ENCODE data around the gene THBS1. TPM values are rescaled to one million over a fixed set of nuclear protein-coding genes. Genes with fewer than 3 reads are reported as not detected.

THBS1 gene
- total RNA-seq, 1 donor from 2014 or later, result 5,210 TPM

DNA sequence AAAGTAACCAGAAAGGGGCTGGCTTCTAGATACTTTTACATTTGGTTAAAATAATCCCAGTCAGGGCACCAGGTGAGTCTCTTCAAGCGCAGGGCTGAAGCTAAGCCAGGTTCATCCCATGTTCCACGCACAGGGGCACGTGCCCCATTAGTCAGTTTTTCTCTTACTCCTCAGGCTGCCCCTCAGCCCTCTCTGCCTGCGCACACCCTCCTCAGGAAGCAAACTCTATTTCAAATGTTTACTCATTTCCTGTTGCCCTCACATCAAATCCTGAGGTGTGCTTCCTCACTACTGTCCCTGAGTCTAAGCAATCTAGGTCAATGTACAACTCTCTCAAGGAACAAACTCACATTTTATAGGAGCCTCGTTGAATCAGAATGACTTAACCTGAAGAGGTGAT lies 48.5 kb downstream of the THBS1 start:
- DNase-seq (ENCODE audit: low read depth, low spot score), result peak; percentile 66

GRCh38 chr15:39629906-39630305 lies 49.0 kb downstream of the THBS1 start:
- DNase-seq (ENCODE audit: low read depth, low spot score), result no peak

DNA sequence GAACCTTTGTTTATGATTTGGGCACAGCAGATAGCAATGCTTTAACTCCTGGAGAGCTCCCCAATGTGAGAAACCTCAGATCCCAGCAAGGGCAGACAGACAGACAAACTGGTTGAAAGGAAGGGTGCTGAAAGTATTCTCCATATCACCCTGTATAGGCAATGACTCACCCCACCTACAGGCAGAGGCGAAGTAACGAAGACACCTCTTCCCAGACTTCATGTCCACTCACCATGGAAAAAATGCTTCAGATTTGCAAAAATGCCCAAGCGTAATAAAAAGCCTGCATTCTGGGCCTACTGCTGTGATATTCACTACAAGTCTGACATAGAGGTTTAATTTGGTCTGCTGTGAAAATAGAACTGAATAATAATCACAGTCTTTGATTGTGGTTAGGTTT lies 50.5 kb downstream of the THBS1 start:
- DNase-seq (ENCODE audit: low read depth, low spot score), result no peak

DNA sequence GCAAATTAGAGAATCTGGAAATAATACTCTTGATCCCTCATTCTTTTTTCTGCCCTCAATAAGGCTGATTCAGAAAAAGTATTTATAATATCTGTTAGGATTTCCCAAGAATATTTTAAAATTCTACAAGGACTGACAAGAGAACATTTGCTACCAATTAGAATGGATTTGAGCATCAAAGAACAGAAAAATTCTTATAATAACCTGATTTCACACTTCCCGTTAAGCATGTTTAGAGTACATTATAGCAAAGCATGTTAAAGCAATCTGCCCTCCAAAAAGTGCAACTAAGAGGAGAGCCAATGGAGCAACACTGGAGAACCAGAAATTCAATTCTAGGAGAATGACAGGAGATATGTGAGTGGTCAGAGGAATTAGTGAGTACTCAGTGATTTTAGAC lies 57.2 kb downstream of the THBS1 start:
- no peak for DNase-seq (ENCODE audit: low read depth, low spot score)

DNA sequence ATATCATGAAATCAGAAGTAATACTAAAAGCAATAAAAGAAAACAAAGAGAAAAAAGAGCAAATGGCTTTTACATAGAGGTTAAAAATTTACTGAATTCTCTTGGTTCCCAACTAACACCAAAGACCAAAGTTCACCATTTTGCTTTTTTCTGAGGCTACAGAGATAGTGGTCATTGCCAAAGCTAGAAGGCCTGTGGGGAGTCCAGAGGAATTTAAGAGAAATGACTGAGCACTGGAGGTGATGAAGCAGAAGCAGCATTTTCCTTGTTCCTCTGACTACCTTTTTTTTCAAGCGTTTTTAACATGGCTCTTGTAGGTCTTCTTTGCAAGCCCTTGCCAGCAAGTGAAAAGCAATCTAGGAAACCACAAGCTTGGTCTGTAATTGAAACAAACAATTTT lies 58.2 kb downstream of the THBS1 start:
- no peak for DNase-seq (ENCODE audit: low read depth, low spot score)

GRCh38 chr15:39640665-39641064 lies 59.8 kb downstream of the THBS1 start:
- no peak for DNase-seq (ENCODE audit: low read depth, low spot score)

DNA sequence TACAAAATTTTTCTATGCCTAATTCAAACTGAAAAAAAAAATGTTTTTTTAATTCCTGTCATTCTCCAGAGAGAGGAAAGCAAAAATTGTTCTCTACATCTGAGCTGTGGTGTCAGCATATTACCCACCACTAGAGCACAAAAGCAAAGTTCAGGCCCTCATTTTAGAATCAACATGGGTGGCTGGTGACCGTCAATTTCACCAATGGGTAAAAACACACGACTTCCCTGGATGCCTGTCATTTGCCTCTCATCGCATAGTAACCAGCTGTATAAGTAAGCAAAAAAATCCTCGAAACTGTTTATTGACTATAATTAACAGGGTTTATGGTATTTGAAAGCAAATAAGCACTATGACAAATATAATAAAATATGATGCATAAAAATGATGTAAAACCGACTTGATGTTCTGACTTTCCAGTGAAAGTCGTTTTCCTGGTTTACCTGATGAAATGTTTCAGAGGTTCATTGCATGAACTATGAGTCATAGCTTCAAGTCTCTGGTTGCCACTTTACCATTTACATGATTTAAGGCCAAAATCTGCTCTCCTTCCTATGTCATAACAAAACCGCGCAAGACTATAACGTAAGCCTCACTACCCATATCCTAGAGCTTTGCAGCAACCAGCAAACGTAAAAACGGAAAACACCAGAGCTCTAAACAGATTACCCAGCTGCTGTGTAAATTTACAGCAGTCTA lies 60.5 kb downstream of the THBS1 start:
- no peak for DNase-seq (ENCODE audit: low read depth, low spot score)

DNA sequence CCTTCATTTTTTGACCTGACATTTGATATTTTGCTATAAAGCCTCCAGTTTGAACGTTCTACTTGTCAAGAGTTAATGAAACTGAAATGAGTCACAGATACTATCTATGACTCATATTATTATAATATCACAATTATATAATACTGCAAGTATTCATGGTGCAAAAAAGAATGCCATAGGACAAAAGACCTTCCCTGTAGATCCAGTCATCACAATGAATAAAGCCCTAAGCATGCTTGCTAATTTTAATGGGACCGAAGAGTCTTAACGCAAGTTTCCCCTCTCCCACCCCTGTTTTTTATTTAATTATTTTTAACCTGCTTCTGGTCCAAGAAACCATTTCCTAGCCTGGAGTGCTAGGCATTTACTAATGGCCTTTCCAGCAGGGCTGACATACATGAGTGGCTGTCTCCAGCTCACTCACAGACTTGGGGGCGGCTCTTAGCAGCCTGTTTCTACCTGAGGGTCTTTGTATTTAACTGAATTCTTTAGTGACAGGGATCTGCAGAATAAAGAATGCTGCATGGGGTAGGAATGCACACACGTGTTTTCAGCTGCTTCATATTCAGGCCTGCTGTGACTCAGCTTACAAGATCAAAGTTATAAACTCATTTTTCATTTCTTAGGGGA lies 61.2 kb downstream of the THBS1 start:
- DNase-seq (ENCODE audit: low read depth, low spot score), result no peak

DNA sequence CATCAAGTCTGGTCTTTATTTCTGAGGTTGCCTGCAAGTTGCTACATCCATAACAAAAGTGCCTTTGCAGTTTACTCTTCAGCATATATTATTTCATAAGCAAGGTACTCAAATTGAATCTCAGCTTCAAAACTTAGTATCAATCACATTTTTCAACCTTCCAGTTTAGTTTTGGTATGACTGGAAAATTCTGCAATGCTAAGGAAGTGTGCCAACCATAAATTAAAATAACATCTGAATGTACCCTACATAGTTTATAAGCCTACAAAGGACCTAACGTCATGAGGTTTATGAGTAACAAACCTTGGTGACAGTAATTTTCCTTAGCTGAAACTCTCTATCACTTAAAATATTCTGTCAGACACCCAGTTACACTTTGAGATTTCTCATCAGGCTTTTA lies 62.8 kb downstream of the THBS1 start:
- no peak for DNase-seq (ENCODE audit: low read depth, low spot score)

DNA sequence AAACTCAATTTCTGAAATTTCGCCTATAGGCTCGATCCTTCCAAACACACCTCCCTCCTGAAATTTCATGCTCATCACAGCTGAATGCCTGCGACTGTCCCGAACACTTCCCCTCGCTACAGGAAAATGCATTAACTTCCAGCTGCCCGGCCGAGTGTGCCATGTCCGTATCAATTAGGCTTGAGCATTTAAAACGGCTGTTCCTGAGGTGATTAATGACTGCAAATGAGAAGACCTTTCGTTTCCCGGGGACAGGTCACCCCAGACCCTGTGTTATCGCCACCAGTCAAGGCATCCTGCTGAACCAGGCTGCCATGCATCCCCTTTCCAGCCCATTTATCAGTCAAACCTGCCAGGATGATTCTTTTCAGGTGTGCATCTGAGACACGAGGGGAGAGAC lies 63.3 kb downstream of the THBS1 start:
- no peak for DNase-seq (ENCODE audit: low read depth, low spot score)

- no peak for DNase-seq (ENCODE audit: low read depth, low spot score)
Observed at GRCh38 chr15:39645138-39645975, 64.5 kb downstream of the THBS1 start.

GRCh38 chr15:39645976-39646257 lies 65.0 kb downstream of the THBS1 start:
- no peak for DNase-seq (ENCODE audit: low read depth, low spot score)

GRCh38 chr15:39646425-39646824 lies 65.5 kb downstream of the THBS1 start:
- DNase-seq (ENCODE audit: low read depth, low spot score), result no peak

Other genes starting within 250 kb of the THBS1 start
- 0.46 and 0.63 TPM in 2 replicates for gene FSIP1, start 201.8 kb downstream of the THBS1 start, total RNA-seq